GM18951 (cell line): ENCODE results near the gene NPTX2.

Experiments used
- POLR2A ChIP-seq: IDR thresholded peaks from 4 replicates; pipeline ENCODE4 v1.6.1; 2011; ENCODE audit warnings: mild to moderate bottlenecking; ENCODE audit not compliant: insufficient read length, insufficient read depth; ENCODE audit errors: extremely low read depth
- in situ Hi-C: fragments of 300-500 bp; cut with MboI; formaldehyde crosslinking; loops from one replicate; pipeline ENCODE4 v1.12.0; 2022; ENCODE audit warnings: low sequenced_read_pairs, mixed read lengths, inconsistent platforms; ENCODE audit not compliant: unreplicated experiment

Gene NPTX2

GRCh38 chr7:98626460-98627412, 9.7 kb downstream of the NPTX2 start:
- no peak for TF ChIP-seq POLR2A

GRCh38 chr7:98627413-98627790, 10.3 kb downstream of the NPTX2 start:
- in situ Hi-C loops, result no loop called here
- TF ChIP-seq POLR2A, result no peak

More at GRCh38 chr7:98626460-98627412, 9.7 kb downstream of the NPTX2 start:
- in situ Hi-C loops, result no loop called here

DNA sequence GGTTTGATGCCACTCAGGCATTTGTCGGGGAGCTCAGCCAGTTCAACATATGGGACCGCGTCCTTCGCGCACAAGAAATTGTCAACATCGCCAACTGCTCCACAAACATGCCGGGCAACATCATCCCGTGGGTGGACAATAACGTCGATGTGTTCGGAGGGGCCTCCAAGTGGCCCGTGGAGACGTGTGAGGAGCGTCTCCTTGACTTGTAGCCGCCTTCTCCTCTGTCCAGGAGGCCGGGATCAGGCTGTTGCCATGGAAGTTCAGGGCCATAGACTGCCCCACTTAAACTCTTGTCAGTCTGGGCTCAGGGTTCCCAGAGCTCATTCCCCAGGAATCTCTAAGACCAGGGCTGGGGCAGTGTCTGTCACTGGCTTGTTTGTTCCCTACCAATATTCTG, 11.3 kb downstream of the NPTX2 start:
- no peak for TF ChIP-seq POLR2A
- in situ Hi-C loops, result no loop called here

DNA sequence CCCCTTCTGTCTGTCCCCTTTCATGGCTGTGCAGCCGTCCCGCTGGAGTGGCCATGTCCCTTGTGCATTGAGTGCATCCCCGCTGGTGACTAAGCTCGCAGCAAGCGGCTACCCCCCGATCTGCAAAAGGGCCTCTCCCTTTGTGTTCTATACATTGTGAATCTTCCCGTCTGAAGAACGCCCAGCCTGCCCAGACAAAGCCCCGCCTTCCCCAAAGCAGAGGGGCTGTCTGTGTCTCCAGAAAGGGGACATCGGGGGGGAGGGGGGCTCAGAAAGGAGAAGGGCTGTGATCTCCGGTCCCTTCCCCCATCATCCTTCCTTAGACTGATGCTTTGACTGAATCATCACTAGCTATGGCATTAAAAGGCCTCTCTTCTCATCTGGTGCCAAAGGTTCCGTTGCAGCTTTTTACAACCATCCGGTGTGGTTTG, 11.9 kb downstream of the NPTX2 start:
- TF ChIP-seq POLR2A, result no peak
- in situ Hi-C loops, result no loop called here

DNA sequence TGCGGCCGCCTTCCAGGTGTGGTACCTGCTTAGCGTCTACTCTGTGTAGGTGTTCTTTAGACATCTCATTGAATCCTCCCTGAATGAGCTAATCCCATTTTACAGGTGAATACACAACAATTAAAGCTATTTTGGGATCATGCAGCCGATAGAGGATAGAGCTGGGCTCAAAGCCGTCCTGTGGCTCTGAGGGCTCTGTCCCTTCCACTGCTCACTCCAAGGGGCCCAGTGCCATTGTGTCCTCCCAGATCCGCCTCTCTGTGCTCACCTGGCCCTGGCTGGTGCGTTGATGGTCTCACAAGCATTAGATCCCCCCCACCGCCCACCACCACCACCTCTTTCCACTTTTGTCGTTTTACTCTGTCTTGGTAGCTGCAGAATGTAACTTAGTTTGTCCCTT, 13.1 kb downstream of the NPTX2 start:
- no peak for TF ChIP-seq POLR2A
- in situ Hi-C loops, result no loop called here

GRCh38 chr7:98630770-98631169, 13.7 kb downstream of the NPTX2 start:
- no peak for TF ChIP-seq POLR2A
- in situ Hi-C loops, result no loop called here

DNA sequence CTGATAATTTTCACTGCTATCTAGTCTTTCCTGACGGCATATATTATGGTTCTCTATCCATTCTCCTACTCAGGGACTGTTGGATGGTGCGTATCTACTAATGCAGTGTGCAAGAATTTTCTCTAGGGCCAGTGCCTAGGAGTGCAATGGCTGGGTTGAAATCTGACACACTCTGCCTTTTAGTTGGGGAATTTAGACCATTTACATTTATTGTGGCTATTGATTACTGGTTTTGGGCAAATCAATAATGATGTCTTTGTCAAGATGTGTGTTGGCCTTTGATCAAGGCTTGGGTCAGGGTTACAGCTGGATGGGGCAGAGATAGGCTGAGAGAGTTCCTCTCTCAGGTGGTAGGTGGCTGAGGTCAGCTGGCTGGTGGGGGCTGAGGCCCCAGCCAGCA, 21.8 kb downstream of the NPTX2 start:
- in situ Hi-C loops, result no loop called here
- TF ChIP-seq POLR2A, result no peak

GRCh38 chr7:98640375-98640774, 23.3 kb downstream of the NPTX2 start:
- in situ Hi-C loops, result no loop called here
- no peak for TF ChIP-seq POLR2A

DNA sequence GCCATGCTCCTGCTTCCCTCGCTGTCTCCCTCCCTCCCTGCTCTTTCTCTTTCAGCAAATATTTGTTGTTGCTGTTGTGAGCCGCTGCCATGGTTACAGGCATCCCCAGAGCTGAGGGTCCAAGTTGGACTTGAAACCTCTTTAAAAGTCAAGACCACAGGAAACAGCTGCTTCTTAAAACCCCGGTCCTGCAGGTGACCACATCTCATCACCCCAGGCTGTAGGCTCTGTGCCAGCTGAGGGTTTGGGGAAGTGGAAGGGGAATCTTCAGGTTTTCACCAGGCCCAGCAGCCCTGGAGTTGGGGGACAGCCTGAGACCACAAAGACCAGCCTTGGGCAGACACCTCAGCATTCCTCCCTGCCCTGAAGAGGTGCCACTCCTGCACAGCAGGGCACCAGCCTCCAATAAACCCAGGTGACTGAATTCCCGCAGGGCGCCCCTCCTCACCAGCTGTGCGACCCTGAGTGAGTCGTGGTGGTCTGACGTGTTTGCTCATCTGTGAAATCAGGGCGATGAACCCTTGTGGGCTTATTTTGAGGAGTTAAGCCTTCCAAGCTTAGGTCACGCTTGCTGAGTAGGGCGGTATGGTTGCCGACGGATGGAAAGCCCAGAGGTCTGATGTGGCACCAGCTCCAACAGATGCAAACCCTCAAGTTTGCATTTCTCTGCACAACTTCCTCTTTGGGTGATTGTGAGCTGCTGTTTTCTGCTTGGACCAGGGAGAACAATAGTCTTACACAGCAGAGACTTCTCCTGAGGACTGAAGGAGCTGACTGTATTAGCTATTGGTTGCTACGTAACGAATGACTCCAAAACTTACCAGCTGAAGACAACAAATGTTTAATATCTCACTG, 24.8 kb downstream of the NPTX2 start:
- TF ChIP-seq POLR2A, result no peak
- in situ Hi-C loops, result no loop called here

DNA sequence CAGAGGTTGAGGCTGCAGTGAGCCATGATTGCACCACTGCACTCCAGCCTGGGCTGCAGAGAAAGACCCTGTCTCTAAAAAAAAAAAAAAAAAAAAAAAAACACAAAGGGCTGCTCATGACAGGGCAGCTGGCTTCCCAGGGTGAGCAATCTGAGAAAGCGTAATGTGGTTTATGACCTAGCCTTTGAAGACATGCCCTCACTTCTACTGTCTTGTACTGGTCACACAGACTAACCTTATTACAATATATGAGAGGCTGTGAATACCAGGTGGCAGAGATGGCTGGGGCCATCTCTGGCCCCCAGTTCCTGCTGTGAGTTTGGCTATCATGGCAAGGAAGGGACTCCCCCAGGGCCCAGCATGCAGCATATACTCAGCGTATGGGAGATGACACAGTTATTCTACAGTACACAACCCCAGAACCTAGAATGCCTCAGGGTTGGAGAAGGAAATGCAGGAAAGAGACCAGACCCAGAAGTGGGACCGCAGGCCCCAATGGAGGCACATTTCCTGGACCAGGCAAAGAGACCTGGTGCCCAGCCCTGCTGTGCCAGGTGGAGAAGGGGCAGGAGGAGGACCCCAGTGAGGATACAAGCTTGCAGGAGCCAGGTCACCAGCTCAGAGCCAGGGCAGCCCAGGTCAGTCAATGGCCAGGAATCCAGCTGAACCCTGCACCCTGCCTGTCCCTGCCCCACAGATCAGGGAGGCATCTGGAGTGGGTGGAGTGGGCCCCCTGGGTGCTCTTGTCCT, 26.3 kb downstream of the NPTX2 start:
- TF ChIP-seq POLR2A, result no peak
- in situ Hi-C loops, result no loop called here

DNA sequence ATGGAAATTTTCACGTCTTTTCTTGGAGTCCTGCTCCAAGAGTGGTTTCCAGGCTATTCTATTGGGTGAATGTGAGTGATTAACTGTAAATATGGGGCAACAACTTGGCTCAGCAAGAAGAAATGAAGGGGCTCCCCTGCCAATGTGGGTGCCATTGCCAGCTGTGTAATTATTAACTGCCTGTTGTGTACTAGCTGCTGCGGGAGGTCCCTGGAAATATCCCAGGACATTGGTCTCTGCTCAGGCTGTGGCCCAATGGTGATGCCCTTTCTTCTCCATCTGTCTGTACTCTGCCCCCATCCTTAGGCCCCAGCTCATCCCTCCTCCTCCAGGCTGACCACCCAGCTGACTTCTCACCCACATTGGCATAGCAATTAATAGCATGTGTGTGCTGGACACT, 29.4 kb downstream of the NPTX2 start:
- in situ Hi-C loops, result no loop called here
- TF ChIP-seq POLR2A, result no peak

- in situ Hi-C loops, result no loop called here
- TF ChIP-seq POLR2A, result no peak
Observed at GRCh38 chr7:98647326-98647725, 30.2 kb downstream of the NPTX2 start.

DNA sequence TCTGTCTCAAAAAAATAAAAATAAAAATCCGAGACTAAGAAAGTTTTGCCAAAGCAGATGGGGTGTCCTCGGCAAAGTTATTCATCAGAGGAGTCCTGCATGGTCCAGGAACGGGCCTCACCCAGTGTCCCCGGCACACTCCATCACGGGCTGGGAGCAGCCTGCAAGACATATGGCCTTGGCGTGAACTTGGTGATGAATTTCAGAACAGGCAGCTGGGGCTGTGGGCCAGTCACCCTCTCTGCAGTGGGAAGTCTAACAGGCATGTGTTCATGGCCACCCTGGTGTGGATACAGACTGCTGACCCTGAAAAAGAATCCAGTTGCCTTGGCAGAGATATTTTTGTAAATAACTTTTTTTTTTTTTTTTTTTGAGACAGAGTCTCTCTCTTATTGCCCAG, 34.7 kb downstream of the NPTX2 start:
- TF ChIP-seq POLR2A, result no peak
- in situ Hi-C loops, result no loop called here
